Measurements from ENCODE around the gene TTI1. TPM values are rescaled to one million over a fixed set of nuclear protein-coding genes. Genes with fewer than 3 reads are reported as not detected.
"Not testable (repeated sequence)": the region's sequence is repeated elsewhere in the genome, so short reads cannot be mapped to it uniquely, and the experiment has no call there.

TTI1 gene
- polyA plus RNA-seq, 3 donors from 2014 or later, result 8.8 to 17.7 (median 15.4) TPM

GRCh38 chr20:38017959-38018358 is 15.3 kb downstream of the TTI1 start:
- no peak for DNase-seq
- Mint-ChIP-seq H3K4me3 (no peak overlapping the region), H3K4me1 (peaks cover 6 to 36% of the 10 kb centered on the region in 2 donors), H3K27me3 (ENCODE audit: low read depth in 3 of 3) (peaks cover 0 to 2% (median 0%) of the 10 kb centered on the region in 3 donors), H3K9me3 (peaks cover 0 to 6% (median 2%) of the 10 kb centered on the region in 6 donors), H3K36me3 (peaks cover 29 to 51% (median 41%) of the 10 kb centered on the region in 3 donors), H3K27ac (no peak overlapping the region)

GRCh38 chr20:38013887-38014286 is 19.4 kb downstream of the TTI1 start:
- Mint-ChIP-seq H3K27me3 (ENCODE audit: low read depth in 3 of 3) (peaks cover 0 to 2% (median 0%) of the 10 kb centered on the region in 3 donors), H3K9me3 (peaks cover 0 to 6% (median 2%) of the 10 kb centered on the region in 6 donors), H3K27ac (no peak overlapping the region), H3K4me1 (peaks cover 2 to 5% of the 10 kb centered on the region in 2 donors), H3K36me3 (peaks cover 39 to 62% (median 44%) of the 10 kb centered on the region in 3 donors), H3K4me3 (no peak overlapping the region)
- no peak for DNase-seq

GRCh38 chr20:38012332-38012731 is 20.9 kb downstream of the TTI1 start:
- DNase-seq, result no peak
- peaks cover 28 to 50% (median 28%) of the 10 kb centered on the region in 3 donors for H3K36me3 Mint-ChIP-seq
- no peak overlapping the region for H3K27ac Mint-ChIP-seq
- peaks cover 4 to 5% of the 10 kb centered on the region in 2 donors for H3K4me1 Mint-ChIP-seq
- H3K27me3 Mint-ChIP-seq (ENCODE audit: low read depth in 3 of 3), result peaks cover 0 to under 1% (median 0%) of the 10 kb centered on the region in 3 donors
- no peak overlapping the region for H3K4me3 Mint-ChIP-seq
- H3K9me3 Mint-ChIP-seq, result no peaks in the 10 kb centered on the region

- Mint-ChIP-seq H3K4me1 (peaks cover 4 to 5% of the 10 kb centered on the region in 2 donors), H3K9me3 (no peaks in the 10 kb centered on the region), H3K4me3 (no peak overlapping the region), H3K27me3 (ENCODE audit: low read depth in 3 of 3) (no peaks in the 10 kb centered on the region), H3K27ac (no peak overlapping the region), H3K36me3 (peaks cover 22 to 45% (median 24%) of the 10 kb centered on the region in 3 donors)
- no peak for DNase-seq
Observed at GRCh38 chr20:38011696-38012095, 21.6 kb downstream of the TTI1 start.

- H3K9me3 Mint-ChIP-seq; H3K4me3 Mint-ChIP-seq; H3K4me1 Mint-ChIP-seq; H3K27ac Mint-ChIP-seq; H3K27me3 Mint-ChIP-seq (ENCODE audit: low read depth in 3 of 3); DNase-seq: not testable (repeated sequence)
- H3K36me3 Mint-ChIP-seq, result peaks cover 13 to 35% (median 23%) of the 10 kb centered on the region in 3 donors
Observed at GRCh38 chr20:38009416-38009815, 23.8 kb downstream of the TTI1 start.

- H3K4me3 Mint-ChIP-seq, result no peak overlapping the region
- peaks cover 0 to 2% of the 10 kb centered on the region in 2 donors for H3K4me1 Mint-ChIP-seq
- no peaks in the 10 kb centered on the region for H3K9me3 Mint-ChIP-seq
- no peaks in the 10 kb centered on the region for H3K27me3 Mint-ChIP-seq (ENCODE audit: low read depth in 3 of 3)
- peaks cover 11 to 31% (median 26%) of the 10 kb centered on the region in 3 donors for H3K36me3 Mint-ChIP-seq
- no peak for DNase-seq
- H3K27ac Mint-ChIP-seq, result no peak overlapping the region
Observed at GRCh38 chr20:38008233-38008944, 24.9 kb downstream of the TTI1 start.

- Mint-ChIP-seq H3K9me3 (no peaks in the 10 kb centered on the region), H3K36me3 (peaks cover 7 to 25% (median 20%) of the 10 kb centered on the region in 3 donors), H3K4me1 (peaks cover 0 to 2% of the 10 kb centered on the region in 2 donors), H3K4me3 (no peak overlapping the region), H3K27me3 (ENCODE audit: low read depth in 3 of 3) (no peaks in the 10 kb centered on the region), H3K27ac (no peak overlapping the region)
- DNase-seq, result no peak
Observed at GRCh38 chr20:38007526-38007925, 25.7 kb downstream of the TTI1 start.

- no peak for DNase-seq
- H3K27me3 Mint-ChIP-seq (ENCODE audit: low read depth in 3 of 3), result no peaks in the 10 kb centered on the region
- H3K4me3 Mint-ChIP-seq, result no peak overlapping the region
- no peak overlapping the region for H3K27ac Mint-ChIP-seq
- peaks cover 0 to 2% of the 10 kb centered on the region in 2 donors for H3K4me1 Mint-ChIP-seq
- H3K9me3 Mint-ChIP-seq, result no peaks in the 10 kb centered on the region
- peaks cover 6 to 24% (median 19%) of the 10 kb centered on the region in 3 donors for H3K36me3 Mint-ChIP-seq
Observed at GRCh38 chr20:38005903-38006302, 27.4 kb downstream of the TTI1 start.

- Mint-ChIP-seq H3K4me3 (no peak overlapping the region), H3K27me3 (ENCODE audit: low read depth in 3 of 3) (no peaks in the 10 kb centered on the region), H3K27ac (no peak overlapping the region), H3K9me3 (no peaks in the 10 kb centered on the region), H3K36me3 (peaks cover 13 to 34% (median 27%) of the 10 kb centered on the region in 3 donors), H3K4me1 (peaks cover 0 to 2% of the 10 kb centered on the region in 2 donors)
- no peak for DNase-seq
Observed at GRCh38 chr20:38004416-38004815, 28.8 kb downstream of the TTI1 start.

GRCh38 chr20:38002422-38002821 is 30.8 kb downstream of the TTI1 start:
- no peaks in the 10 kb centered on the region for H3K4me1 Mint-ChIP-seq
- peaks cover 15 to 50% (median 40%) of the 10 kb centered on the region in 3 donors for H3K36me3 Mint-ChIP-seq
- H3K27ac Mint-ChIP-seq, result no peak overlapping the region
- no peaks in the 10 kb centered on the region for H3K27me3 Mint-ChIP-seq (ENCODE audit: low read depth in 3 of 3)
- no peak overlapping the region for H3K4me3 Mint-ChIP-seq
- H3K9me3 Mint-ChIP-seq, result no peaks in the 10 kb centered on the region
- DNase-seq, result no peak

- Mint-ChIP-seq H3K36me3 (peaks cover 15 to 54% (median 44%) of the 10 kb centered on the region in 3 donors), H3K4me3 (no peak overlapping the region), H3K4me1 (no peaks in the 10 kb centered on the region), H3K9me3 (no peaks in the 10 kb centered on the region), H3K27ac (no peak overlapping the region), H3K27me3 (ENCODE audit: low read depth in 3 of 3) (no peaks in the 10 kb centered on the region)
- no peak for DNase-seq
Observed at GRCh38 chr20:38001981-38002380, 31.3 kb downstream of the TTI1 start.

- no peaks in the 10 kb centered on the region for H3K9me3 Mint-ChIP-seq
- peaks cover 16 to 59% (median 40%) of the 10 kb centered on the region in 3 donors for H3K36me3 Mint-ChIP-seq
- no peak overlapping the region for H3K4me3 Mint-ChIP-seq
- H3K4me1 Mint-ChIP-seq, result no peaks in the 10 kb centered on the region
- H3K27ac Mint-ChIP-seq, result no peak overlapping the region
- DNase-seq, result no peak
- no peaks in the 10 kb centered on the region for H3K27me3 Mint-ChIP-seq (ENCODE audit: low read depth in 3 of 3)
Observed at GRCh38 chr20:38001173-38001875, 31.9 kb downstream of the TTI1 start.

GRCh38 chr20:38000293-38000692 is 33.0 kb downstream of the TTI1 start:
- no peak overlapping the region for H3K27ac Mint-ChIP-seq
- no peak overlapping the region for H3K4me3 Mint-ChIP-seq
- H3K36me3 Mint-ChIP-seq, result peaks cover 21 to 59% (median 41%) of the 10 kb centered on the region in 3 donors

GRCh38 chr20:37999526-38000263 is 33.6 kb downstream of the TTI1 start:
- Mint-ChIP-seq H3K36me3 (peaks cover 27 to 64% (median 45%) of the 10 kb centered on the region in 3 donors), H3K27me3 (ENCODE audit: low read depth in 3 of 3) (no peaks in the 10 kb centered on the region), H3K4me3 (no peak overlapping the region), H3K4me1 (no peaks in the 10 kb centered on the region), H3K27ac (no peak overlapping the region), H3K9me3 (no peaks in the 10 kb centered on the region)
- DNase-seq, result no peak

More at GRCh38 chr20:38000293-38000692, 33.0 kb downstream of the TTI1 start:
- no peaks in the 10 kb centered on the region for H3K4me1 Mint-ChIP-seq
- no peaks in the 10 kb centered on the region for H3K27me3 Mint-ChIP-seq (ENCODE audit: low read depth in 3 of 3)
- H3K9me3 Mint-ChIP-seq, result no peaks in the 10 kb centered on the region
- DNase-seq, result no peak

Measured in immature natural killer cell (primary cell).